IMR-90 (cell line): ENCODE results near the gene RALGAPA1. TPM values are rescaled to one million over a fixed set of nuclear protein-coding genes. Genes with fewer than 3 reads are reported as not detected.

Experiments used
- ATAC-seq: fragments of 200-7000 bp; cut with Tn5 transposase; 2 replicates; pipeline ENCODE4 v1.9.1; 2020; ENCODE audit warnings: low read depth, mild to moderate bottlenecking, moderate library complexity
- BruUV-seq: library from RNA; stranded (reverse); fragments of 400-500 nt; replicated peaks from 2 replicates; lab custom pipeline; 2021; lab: Mats Ljungman, UMichigan
- CTCF ChIA-PET: fragments of 300-600 bp; formaldehyde crosslinking; extraction: SDS; loops from one replicate; lab custom pipeline; 2021; ENCODE audit warnings: antibody characterized with exemption; lab: Yijun Ruan, JAX
- POLR2A ChIA-PET: fragments of 300-600 bp; sonication (Branson Sonifier 250); formaldehyde crosslinking; loops from one replicate; lab custom pipeline; 2022; ENCODE audit warnings: antibody characterized with exemption; ENCODE audit not compliant: unreplicated experiment; lab: Charles Lee
- DNase-seq: peaks from one replicate; pipeline ENCODE4 v3.0.0; 2013
- H2AFZ ChIP-seq: replicated peaks from 2 replicates; pipeline ENCODE3; 2013; ENCODE audit warnings: low read length, mild to moderate bottlenecking; ENCODE audit not compliant: poor library complexity
- H2AK5ac ChIP-seq: 2 replicates; pipeline ENCODE4 v1.6.1; 2013; ENCODE audit warnings: low read depth, low read length, inconsistent platforms
- H2AK9ac ChIP-seq: replicated peaks from 2 replicates; pipeline ENCODE3; 2013; ENCODE audit warnings: mild to moderate bottlenecking, low read depth, low read length, moderate library complexity; ENCODE audit not compliant: poor library complexity
- H2BK120ac ChIP-seq: 2 replicates; pipeline ENCODE4 v1.6.1; 2013; ENCODE audit warnings: low read depth, low read length, inconsistent platforms
- H2BK15ac ChIP-seq: 3 replicates; pipeline ENCODE4 v1.6.1; 2013; ENCODE audit warnings: low read depth, low read length, inconsistent platforms
- H2BK20ac ChIP-seq: 2 replicates; pipeline ENCODE4 v1.6.1; 2013; ENCODE audit warnings: low read depth, mild to moderate bottlenecking, inconsistent platforms, low read length, moderate library complexity
- H2BK5ac ChIP-seq: 2 replicates; pipeline ENCODE4 v1.6.1; 2013; ENCODE audit warnings: mild to moderate bottlenecking, low read depth, low read length, inconsistent platforms; ENCODE audit not compliant: poor library complexity, severe bottlenecking
- H3K14ac ChIP-seq: replicated peaks from 2 replicates; pipeline ENCODE4 v1.6.1; 2013; ENCODE audit warnings: low read depth, low read length, inconsistent platforms
- H3K18ac ChIP-seq: 2 replicates; pipeline ENCODE4 v1.6.1; 2013; ENCODE audit warnings: low read depth, low read length, control low read depth
- H3K23ac ChIP-seq: 2 replicates; pipeline ENCODE4 v1.6.1; 2013; ENCODE audit warnings: low read depth, low read length, inconsistent platforms
- H3K27ac ChIP-seq: 2 replicates; pipeline ENCODE4 v1.5.1; 2013; ENCODE audit warnings: mild to moderate bottlenecking, control low read depth, low read length; ENCODE audit not compliant: insufficient read depth
- H3K27me3 ChIP-seq: 2 replicates; pipeline ENCODE4 v1.6.1; 2013; ENCODE audit warnings: low read length; ENCODE audit not compliant: control insufficient read depth, insufficient read depth
- H3K36me3 ChIP-seq: 2 replicates; pipeline ENCODE4 v1.6.1; 2013; ENCODE audit warnings: low read length, mixed read lengths; ENCODE audit not compliant: control insufficient read depth, insufficient read depth
- H3K4ac ChIP-seq: 2 replicates; pipeline ENCODE4 v1.6.1; 2013; ENCODE audit warnings: low read depth, low read length, inconsistent platforms
- H3K4me1 ChIP-seq: 2 replicates; pipeline ENCODE4 v1.6.1; 2013; ENCODE audit warnings: low read length, mixed read lengths; ENCODE audit not compliant: control insufficient read depth, insufficient read depth
- H3K4me2 ChIP-seq: 2 replicates; pipeline ENCODE4 v1.6.1; 2013; ENCODE audit warnings: low read depth, mild to moderate bottlenecking, control low read depth, low read length, moderate library complexity
- H3K4me3 ChIP-seq: 2 replicates; pipeline ENCODE4 v1.5.1; 2013; ENCODE audit warnings: low read depth, mild to moderate bottlenecking, control low read depth, low read length, moderate library complexity; ENCODE audit not compliant: insufficient read depth
- H3K56ac ChIP-seq: 2 replicates; pipeline ENCODE4 v1.6.1; 2013; ENCODE audit warnings: low read length, inconsistent platforms; ENCODE audit not compliant: insufficient read depth; ENCODE audit errors: extremely low read depth
- H3K79me1 ChIP-seq, 2 experiments: 2 replicates each; pipeline ENCODE4 v1.6.1; 2013; ENCODE audit warnings: low read length in 2 of 2, inconsistent platforms in 1 of 2, low read depth in 1 of 2
- H3K9ac ChIP-seq: 2 replicates; pipeline ENCODE4 v1.6.1; 2013; ENCODE audit warnings: low read depth, low read length, control low read depth
- H3K9me1 ChIP-seq: 2 replicates; pipeline ENCODE4 v1.6.1; 2013; ENCODE audit warnings: low read length, inconsistent platforms; ENCODE audit not compliant: insufficient read depth
- H3K9me3 ChIP-seq: 2 replicates; pipeline ENCODE4 v1.6.1; 2013; ENCODE audit warnings: low read length; ENCODE audit not compliant: control insufficient read depth, insufficient read depth
- H4K20me1 ChIP-seq: 2 replicates; pipeline ENCODE4 v1.6.1; 2013; ENCODE audit warnings: low read length, inconsistent platforms; ENCODE audit not compliant: insufficient read depth
- H4K5ac ChIP-seq: 2 replicates; pipeline ENCODE4 v1.6.1; 2013; ENCODE audit warnings: mild to moderate bottlenecking, low read depth, low read length, control low read depth
- H4K8ac ChIP-seq, 2 experiments: 2 replicates each; pipeline ENCODE4 v1.6.1; 2013; ENCODE audit warnings: low read depth in 2 of 2, low read length in 2 of 2, control low read depth in 1 of 2, inconsistent platforms in 1 of 2
- H4K91ac ChIP-seq: 2 replicates; pipeline ENCODE4 v1.6.1; 2013; ENCODE audit warnings: low read depth, low read length, inconsistent platforms; ENCODE audit not compliant: insufficient read depth
- BHLHE40 ChIP-seq: fragments of 150-350 bp; IDR thresholded peaks from 2 replicates; pipeline ENCODE4 v1.6.1; 2016; ENCODE audit warnings: mild to moderate bottlenecking, low read depth, low read length
- CEBPB ChIP-seq: IDR thresholded peaks from 2 replicates; pipeline ENCODE4 v1.6.1; 2012; ENCODE audit warnings: low read depth, low read length, improper control_type of control experiment
- CHD1 ChIP-seq: IDR thresholded peaks from 2 replicates; pipeline ENCODE4 v1.6.1; 2012; ENCODE audit warnings: low read depth, low read length, improper control_type of control experiment
- CTCF ChIP-seq: conservative IDR thresholded peaks from 2 replicates; pipeline ENCODE4 v1.5.1; 2012; ENCODE audit warnings: mild to moderate bottlenecking, low read depth, low read length, improper control_type of control experiment
- ELK1 ChIP-seq: fragments of 150-350 bp; IDR thresholded peaks from 2 replicates; pipeline ENCODE4 v1.6.1; 2016; ENCODE audit warnings: low read depth, mild to moderate bottlenecking, low read length, moderate library complexity, borderline replicate concordance
- FOS ChIP-seq: fragments of 150-350 bp; IDR thresholded peaks from 2 replicates; pipeline ENCODE4 v1.6.1; 2016; ENCODE audit warnings: low read depth, low read length
- MAFK ChIP-seq: IDR thresholded peaks from 2 replicates; pipeline ENCODE4 v1.6.1; 2012; ENCODE audit warnings: low read depth, low read length, improper control_type of control experiment
- MAZ ChIP-seq: IDR thresholded peaks from 2 replicates; pipeline ENCODE4 v1.6.1; 2012; ENCODE audit warnings: low read depth, mild to moderate bottlenecking, low read length, improper control_type of control experiment, moderate library complexity, borderline replicate concordance
- MXI1 ChIP-seq: IDR thresholded peaks from 2 replicates; pipeline ENCODE4 v1.6.1; 2012; ENCODE audit warnings: low read depth, mild to moderate bottlenecking, low read length, moderate library complexity, borderline replicate concordance
- NFE2L2 ChIP-seq: fragments of 150-350 bp; IDR thresholded peaks from 2 replicates; pipeline ENCODE4 v1.6.1; 2016; ENCODE audit warnings: low read depth, mild to moderate bottlenecking, low read length
- POLR2A ChIP-seq: IDR thresholded peaks from 2 replicates; pipeline ENCODE4 v1.6.1; 2012; ENCODE audit warnings: mild to moderate bottlenecking, low read depth, low read length
- RAD21 ChIP-seq: IDR thresholded peaks from 2 replicates; pipeline ENCODE4 v1.6.1; 2012; ENCODE audit warnings: low read length, improper control_type of control experiment
- RCOR1 ChIP-seq: IDR thresholded peaks from 2 replicates; pipeline ENCODE4 v1.6.1; 2012; ENCODE audit warnings: mild to moderate bottlenecking, low read length, improper control_type of control experiment; ENCODE audit not compliant: insufficient replicate concordance
- RFX5 ChIP-seq: IDR thresholded peaks from 2 replicates; pipeline ENCODE4 v1.8.0; 2012; ENCODE audit warnings: low read depth, mild to moderate bottlenecking, low read length, moderate library complexity
- SMC3 ChIP-seq: fragments of 150-350 bp; IDR thresholded peaks from 2 replicates; pipeline ENCODE4 v1.6.1; 2016; ENCODE audit warnings: low read depth, mild to moderate bottlenecking, antibody characterized with exemption, low read length, moderate library complexity
- USF2 ChIP-seq: fragments of 150-350 bp; IDR thresholded peaks from 2 replicates; pipeline ENCODE4 v1.6.1; 2017; ENCODE audit warnings: mild to moderate bottlenecking, antibody characterized with exemption, low read length, low read depth
- WGBS, 2 experiments: methylation state at CpG; one replicate each; pipeline versions ENCODE4 v1.1.5 to v1.1.7; 2013; ENCODE audit warnings: missing lambda C conversion rate in 2 of 2; ENCODE audit not compliant: insufficient read length in 1 of 2; ENCODE audit errors: extremely low coverage in 2 of 2; 5-methylcytosine and 5-hydroxymethylcytosine counted together
- dilution Hi-C: fragments of 300-500 bp; cut with HindIII; formaldehyde crosslinking; loops from one replicate; pipeline ENCODE4 v1.14.3; 2018; ENCODE audit warnings: low sequenced_read_pairs; ENCODE audit not compliant: unreplicated experiment
- in situ Hi-C: fragments of 300-500 bp; cut with MboI; formaldehyde crosslinking; loops from 3 replicates; pipeline ENCODE4 v1.14.3; 2019; ENCODE audit warnings: low sequenced_read_pairs, inconsistent platforms, mixed read lengths
- intact Hi-C: fragments of 100-400 bp; cut with micrococcal nuclease; formaldehyde crosslinking; loops from 2 replicates; pipeline ENCODE4 v1.10.0; 2022
- polyA plus RNA-seq, 3 experiments: library from polyadenylated mRNA; depleted of rRNA; stranded (reverse); fragments of >200 nt; gene quantifications; 2 replicates each; pipeline ENCODE4 v1.2.3, GENCODE V29; 2012; ENCODE audit warnings: low replicate concordance in 1 of 3
- total RNA-seq: library from RNA; depleted of rRNA; stranded (reverse); fragments of >200 nt; gene quantifications from 2 replicates; pipeline ENCODE4 v1.2.3, GENCODE V29; 2012

Gene RALGAPA1
- total and polyA plus RNA-seq, 2 of the 4 experiments (the other 2 are of a cell fraction): 5.1 to 25.6 TPM

- Histone ChIP-seq H3K27ac (no peak overlapping the region), H3K4ac (no peak overlapping the region), H3K9me1 (no peaks in the 10 kb centered on the region), H4K20me1 (no peaks in the 10 kb centered on the region), H4K91ac (no peak overlapping the region), H3K23ac (no peak overlapping the region), H3K4me2 (no peak overlapping the region), H2AFZ (no peak overlapping the region), H2AK9ac (no peak overlapping the region), H3K4me1 (peaks cover 2% of the 10 kb centered on the region; the same call in 1 of the 2 replicates), H3K9me3 (no peaks in the 10 kb centered on the region), H2BK20ac (no peak overlapping the region), H4K5ac (no peak overlapping the region), H2BK5ac (no peak overlapping the region), H3K4me3 (no peak overlapping the region), H4K8ac (no peak overlapping the region), H2BK15ac (no peak overlapping the region), H3K79me1 (no peaks in the 10 kb centered on the region), H3K36me3 (0 out of 2 replicates have a peak, but pooled peaks cover 5% of the 10 kb centered on the region), H3K9ac (no peak overlapping the region), H3K18ac (no peak overlapping the region), H3K27me3 (no peaks in the 10 kb centered on the region), H3K56ac (no peak overlapping the region), H3K14ac (no peak overlapping the region), H2BK120ac (no peak overlapping the region), H2AK5ac (no peak overlapping the region)
- BruUV-seq: no TSS peak
- CTCF ChIA-PET: no interaction called here
- in situ Hi-C loops (no loop called here), intact Hi-C loops (no loop called here), dilution Hi-C loops (no loop called here)
- no CpG with 5 or more reads among the region's 7 CpGs for WGBS, 2 experiments
- POLR2A ChIA-PET: no interaction called here
- DNase-seq (peak; percentile 70), ATAC-seq (peak; percentile 64)
- TF ChIP-seq BHLHE40 (no peak), USF2 (no peak), MAFK (no peak), ELK1 (no peak), SMC3 (no peak), RFX5 (no peak), CHD1 (no peak), MAZ (no peak), CTCF (no peak), FOS (no peak), CEBPB (no peak), RAD21 (no peak), POLR2A (no peak), NFE2L2 (no peak), MXI1 (no peak), RCOR1 (no peak)
These were observed 49.6 kb upstream of the RALGAPA1 start for GRCh38 chr14:35858521-35859209.
